Cardiac septum (tissue), 1 donor: ENCODE data around the gene SMIM31. TPM values are rescaled to one million over a fixed set of nuclear protein-coding genes. Genes with fewer than 3 reads are reported as not detected.

Experiments
- DNase-seq: peaks from one replicate; pipeline ENCODE4 v3.0.0-alpha.2; 2020; ENCODE audit warnings: low spot score
- intact Hi-C: fragments of 100-400 bp; cut with DNase I; formaldehyde crosslinking; loops from one replicate; pipeline ENCODE4 v1.14.0; 2022
- long read RNA-seq: library from polyadenylated mRNA; unstranded; transcript quantifications from one replicate; pipeline ENCODE4 v2.0.0, GENCODE V29; 2021
- total RNA-seq: library from RNA; stranded (reverse); fragmentation: NEBNext Ultra II Directional; extraction: Animal tissue kit (Norgen Biotek cat#: 25700); gene quantifications from one replicate; pipeline ENCODE4 v1.2.1, GENCODE V29; 2021
- donor health status: DM: no; HTN: no; CAD: no.

Gene SMIM31
- total RNA-seq: not detected
- long read RNA-seq: 0 reads

DNA sequence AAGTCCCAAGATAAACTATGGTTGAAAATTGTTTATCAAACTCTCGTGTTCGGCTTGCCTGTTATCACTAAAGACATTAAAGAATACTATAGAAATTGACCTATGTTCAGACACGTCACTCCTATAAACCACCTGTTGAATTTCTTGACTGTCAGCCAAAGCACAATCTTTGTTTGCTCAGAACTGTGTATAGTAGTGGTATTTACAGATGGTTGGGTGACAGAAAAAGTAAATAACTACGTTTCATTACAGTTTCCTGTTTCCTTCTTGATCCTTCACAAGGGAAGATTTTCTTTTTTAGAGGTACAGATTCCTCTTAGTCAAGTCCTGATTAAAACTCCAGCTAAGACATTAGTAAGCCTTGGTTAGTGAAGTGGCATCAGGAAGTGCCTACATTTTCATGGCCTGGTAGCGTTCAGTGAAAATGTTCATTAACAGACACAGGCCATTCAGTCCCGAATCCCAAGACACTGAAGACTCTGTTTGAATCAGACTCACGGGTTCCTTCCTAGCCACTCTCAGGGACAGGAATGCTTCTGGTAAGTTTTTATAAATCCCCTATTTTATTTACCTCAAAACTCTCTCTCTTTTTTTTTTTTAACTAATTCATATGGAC lies at the start of gene SMIM31:
SMIM31 (plus strand) TSS at position 259 of the 616 bp plus-strand sequence. CDS start 16,313 bp downstream, outside the sequence.
- no peak for DNase-seq
- intact Hi-C loops: no loop called here

- no peak for DNase-seq
- intact Hi-C loops: no loop called here
Observed at GRCh38 chr4:164706675-164707074, 47.3 kb upstream of the SMIM31 start.

DNA sequence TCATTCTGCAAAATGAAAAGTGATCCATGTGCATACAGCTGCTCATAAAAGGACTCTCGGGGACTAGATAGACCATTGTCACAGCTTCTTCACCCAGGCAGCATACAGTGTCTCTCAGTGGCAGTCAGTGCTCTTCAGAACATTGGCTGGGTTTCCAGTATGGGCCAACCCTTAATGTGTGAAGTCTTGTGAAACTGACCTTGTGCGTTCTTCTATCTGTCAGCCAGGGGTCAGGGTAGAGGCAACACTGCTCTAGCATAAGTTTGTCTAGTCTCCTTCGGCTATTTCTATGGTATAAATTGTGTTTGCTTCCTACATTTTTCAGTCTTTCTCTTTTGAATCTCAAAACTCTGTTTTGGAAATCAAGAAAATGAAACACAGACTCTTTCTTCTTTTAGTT lies 37.0 kb upstream of the SMIM31 start:
- DNase-seq: no peak

GRCh38 chr4:164718827-164719226 lies 35.1 kb upstream of the SMIM31 start:
- intact Hi-C loops: no loop called here
- DNase-seq: no peak

More for the DNA sequence above, 37.0 kb upstream of the SMIM31 start:
- intact Hi-C loops: no loop called here

DNA sequence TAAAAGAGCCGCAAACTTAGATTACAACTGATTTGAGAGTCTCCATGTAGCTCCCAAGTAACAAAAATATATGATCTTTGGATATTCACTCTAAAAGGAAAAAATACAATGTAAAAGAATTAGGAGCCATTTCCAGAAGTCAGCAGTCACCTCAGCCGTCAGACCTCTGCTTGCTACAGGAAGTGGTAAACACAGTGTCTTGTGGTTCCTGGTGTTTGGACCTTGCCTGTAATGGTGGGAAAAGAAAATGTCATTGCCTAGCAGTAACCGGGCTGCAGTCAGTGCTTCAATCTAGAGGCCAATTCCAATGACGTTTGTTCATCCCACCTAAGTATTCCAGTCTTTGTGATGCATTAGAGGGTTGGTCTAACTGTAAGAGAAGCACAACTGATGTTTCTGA lies 28.9 kb upstream of the SMIM31 start:
- intact Hi-C loops: no loop called here
- DNase-seq: no peak

- intact Hi-C loops: no loop called here
- DNase-seq: no peak
Observed at GRCh38 chr4:164730705-164731393, 23.1 kb upstream of the SMIM31 start.

- no peak for DNase-seq
- intact Hi-C loops: no loop called here
Observed at GRCh38 chr4:164731827-164732474, 22.0 kb upstream of the SMIM31 start.

- intact Hi-C loops: no loop called here
- DNase-seq: no peak
Observed at GRCh38 chr4:164734484-164734883, 19.4 kb upstream of the SMIM31 start.

- no peak for DNase-seq
- intact Hi-C loops: no loop called here
Observed at GRCh38 chr4:164748375-164748774, 5.6 kb upstream of the SMIM31 start.

GRCh38 chr4:164755432-164755831 lies 1.5 kb downstream of the SMIM31 start:
- intact Hi-C loops: no loop called here

GRCh38 chr4:164756686-164757085 lies 2.8 kb downstream of the SMIM31 start:
- no peak for DNase-seq
- intact Hi-C loops: no loop called here

More at GRCh38 chr4:164755432-164755831, 1.5 kb downstream of the SMIM31 start:
- DNase-seq: no peak

DNA sequence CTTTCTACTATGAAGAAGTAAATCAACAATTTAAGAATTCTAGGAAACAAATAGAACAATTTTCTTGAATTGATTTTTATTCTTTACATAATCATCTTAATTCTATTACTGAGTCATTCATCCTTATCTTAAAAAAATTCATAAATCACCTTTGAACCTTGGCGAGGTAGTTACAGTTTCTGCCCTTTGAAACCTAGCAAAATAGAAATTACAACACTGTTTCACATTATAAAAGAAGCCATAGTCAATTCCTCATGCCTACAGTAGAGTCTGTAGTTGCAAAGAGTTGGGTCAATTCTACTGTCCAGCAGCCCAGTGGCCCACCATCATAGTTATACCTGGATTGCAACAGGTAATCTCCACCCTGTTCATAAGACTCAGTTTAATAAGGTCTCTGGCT lies 7.3 kb downstream of the SMIM31 start:
- intact Hi-C loops: no loop called here
- no peak for DNase-seq

- DNase-seq: no peak
- intact Hi-C loops: no loop called here
Observed at GRCh38 chr4:164761746-164762275, 7.9 kb downstream of the SMIM31 start.

- DNase-seq: no peak
- intact Hi-C loops: no loop called here
Observed at GRCh38 chr4:164765096-164765495, 11.2 kb downstream of the SMIM31 start.

DNA sequence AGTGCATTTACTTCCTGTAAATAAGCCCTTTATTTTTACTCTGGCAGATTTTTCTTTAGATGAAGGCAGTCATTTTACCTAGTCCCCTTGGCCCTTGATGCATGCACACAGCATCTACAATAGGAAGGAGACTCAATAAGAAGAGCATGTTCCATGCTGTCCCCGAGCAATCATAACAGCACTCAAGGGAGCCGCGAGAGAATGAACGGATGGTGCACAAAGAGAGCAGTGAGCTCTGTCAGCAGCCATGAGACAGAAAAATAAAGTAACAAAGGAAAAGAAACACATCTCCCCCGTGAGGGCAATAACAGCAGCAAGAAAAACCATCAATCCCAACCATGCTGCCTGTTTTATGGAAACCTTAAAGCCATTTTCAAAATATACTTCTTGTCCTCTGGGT lies 11.9 kb downstream of the SMIM31 start:
- intact Hi-C loops: no loop called here

DNA sequence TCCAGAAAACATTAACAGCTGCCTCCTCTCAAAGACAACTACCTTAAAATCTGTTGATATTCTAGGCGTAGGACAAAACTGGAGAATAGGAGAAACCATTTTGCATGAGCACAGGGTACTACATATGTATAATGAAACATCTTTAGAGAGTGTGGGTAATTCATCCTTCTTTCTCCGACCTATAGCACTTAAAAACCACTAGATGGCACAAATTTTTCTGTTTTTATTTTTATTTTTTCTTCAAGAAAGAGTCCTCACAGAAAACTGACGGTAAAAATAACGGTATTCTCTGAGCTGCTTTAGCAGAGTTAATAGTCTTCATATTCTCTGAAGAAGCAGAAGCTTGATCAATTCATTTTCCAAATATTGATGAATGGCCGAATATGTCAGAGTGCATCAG lies 14.6 kb downstream of the SMIM31 start:
- intact Hi-C loops: no loop called here
- DNase-seq: no peak

More for the DNA sequence above, 11.9 kb downstream of the SMIM31 start:
- DNase-seq: no peak

DNA sequence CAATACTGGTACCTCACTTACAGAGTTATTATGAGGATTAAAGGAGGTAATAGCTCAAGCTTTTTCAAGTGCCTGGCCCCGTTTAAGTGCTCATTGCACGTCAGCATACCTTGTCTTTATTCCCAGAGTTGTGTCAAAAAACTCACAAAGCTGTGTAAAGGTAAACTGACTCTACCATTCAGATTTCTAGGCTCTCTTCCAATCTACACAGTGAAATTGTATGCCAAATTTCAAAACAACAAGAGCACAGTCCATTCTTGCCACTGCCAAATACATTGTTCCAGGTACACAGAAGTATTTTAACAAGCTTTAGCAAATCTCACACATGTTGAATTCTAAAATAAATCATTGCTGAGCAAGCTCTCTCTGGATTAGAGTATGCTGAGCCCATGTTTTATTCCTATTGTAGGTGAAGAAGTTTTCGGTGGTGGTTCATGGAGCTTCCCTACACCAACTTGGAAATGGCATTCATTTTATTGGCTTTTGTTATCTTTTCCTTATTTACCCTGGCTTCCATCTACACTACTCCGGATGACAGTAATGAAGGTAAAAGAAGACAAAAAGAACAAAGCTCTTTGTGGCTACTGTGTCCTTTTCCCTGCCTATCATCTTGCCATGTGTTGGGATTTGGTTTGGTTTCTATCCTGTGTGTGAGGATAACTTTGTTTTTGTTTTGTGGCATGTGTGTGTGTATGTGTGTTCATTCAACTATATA lies 16.2 kb downstream of the SMIM31 start:
- DNase-seq: no peak
- intact Hi-C loops: no loop called here

- DNase-seq: no peak
- intact Hi-C loops: no loop called here
Observed at GRCh38 chr4:164771088-164771487, 17.2 kb downstream of the SMIM31 start.

- intact Hi-C loops: no loop called here
- DNase-seq: no peak
Observed at GRCh38 chr4:164772076-164772475, 18.1 kb downstream of the SMIM31 start.

DNA sequence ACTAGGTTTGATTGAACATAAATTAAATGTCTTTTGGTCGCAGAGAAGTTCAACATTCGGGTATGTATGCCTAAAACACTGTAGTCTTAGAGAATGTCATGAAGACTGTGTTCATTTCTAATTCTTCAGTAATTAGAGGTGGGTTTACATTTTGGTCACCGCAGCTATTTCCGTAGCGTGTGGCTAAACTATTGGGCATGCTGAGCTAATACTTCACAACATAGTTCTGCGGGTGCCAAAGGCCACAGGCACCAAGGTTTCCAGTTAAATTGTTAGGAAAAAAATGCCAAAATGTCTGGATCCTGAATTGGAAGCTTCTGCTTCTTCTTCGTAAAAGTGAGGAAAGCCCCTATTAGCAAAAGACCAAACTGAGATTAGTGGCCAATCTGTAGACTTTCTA lies 25.1 kb downstream of the SMIM31 start:
- intact Hi-C loops: no loop called here
- no peak for DNase-seq
